Aorta (tissue), 5 donors: ENCODE results near the gene LASP1. TPM values are rescaled to one million over a fixed set of nuclear protein-coding genes. Genes with fewer than 3 reads are reported as not detected.
A peak's percentile ranks its signal among the peaks of the same experiment; 100 is the strongest.

ENCODE experiments used
- ATAC-seq: fragments of 200-7000 bp; cut with Tn5 transposase; one replicate; pipeline ENCODE4 v1.9.1; 2022; ENCODE audit warnings: moderate library complexity; ENCODE audit not compliant: low FRiP score
- DNase-seq, 2 donors: peaks; one replicate each; pipeline ENCODE4 v3.0.0-alpha.2; 2020
- H3K27ac ChIP-seq, 2 donors: one replicate each; pipeline ENCODE4 v1.5.1; 2013; ENCODE audit warnings: low read length in 2 of 2, mild to moderate bottlenecking in 2 of 2, moderate library complexity in 2 of 2, control low read depth in 1 of 2, inconsistent platforms in 1 of 2, low read depth in 1 of 2
- H3K27me3 ChIP-seq, 2 donors: one replicate each; pipeline ENCODE4 v1.6.1; 2013; ENCODE audit warnings: control low read depth in 1 of 2, low read length in 1 of 2, mild to moderate bottlenecking in 1 of 2, moderate library complexity in 1 of 2; ENCODE audit not compliant: insufficient read depth in 2 of 2, control insufficient read depth in 1 of 2
- H3K36me3 ChIP-seq, 2 donors: one replicate each; pipeline ENCODE4 v1.6.1; 2013; ENCODE audit warnings: control low read depth in 1 of 2, low read length in 1 of 2, mild to moderate bottlenecking in 1 of 2; ENCODE audit not compliant: insufficient read depth in 2 of 2, control insufficient read depth in 1 of 2
- H3K4me1 ChIP-seq, 2 donors: one replicate each; pipeline ENCODE4 v1.6.1; 2013; ENCODE audit warnings: low read length in 2 of 2, control low read depth in 1 of 2, mild to moderate bottlenecking in 1 of 2, moderate library complexity in 1 of 2; ENCODE audit not compliant: insufficient read depth in 2 of 2, control insufficient read depth in 1 of 2
- H3K4me3 ChIP-seq, 2 donors: one replicate each; pipeline ENCODE4 v1.5.1; 2013; ENCODE audit warnings: low read length in 2 of 2, control low read depth in 1 of 2, mild to moderate bottlenecking in 1 of 2
- H3K9me3 ChIP-seq: one replicate; pipeline ENCODE4 v1.6.1; 2013; ENCODE audit warnings: mild to moderate bottlenecking, low read length; ENCODE audit not compliant: control insufficient read depth
- WGBS, 2 donors: extraction: QIAGEN DNeasy Blood & Tissue Kit; methylation state at CpG; one replicate each; pipeline ENCODE4 v1.1.7; 2013; 5-methylcytosine and 5-hydroxymethylcytosine counted together
- intact Hi-C, 2 donors: fragments of 100-400 bp; cut with DNase I; formaldehyde crosslinking; loops; one replicate each; pipeline versions ENCODE4 v1.14.2 to v1.15.0; 2022
- polyA plus RNA-seq, 2 donors: library from polyadenylated mRNA; stranded (reverse); fragments of 200-250 nt; gene quantifications; one replicate each; pipeline ENCODE4 v1.2.3, GENCODE V29; 2013
- total RNA-seq, 2 donors: library from RNA; stranded (reverse); fragmentation: NEBNext Ultra II Directional; extraction: Animal tissue kit (Norgen Biotek cat#: 25700); gene quantifications; one replicate each; pipeline ENCODE4 v1.2.1, GENCODE V29; 2021
- donor health status: healthy with polysubstance abuse.
- donor health status: Bipolar disorder and iron deficiency.
- donor health status: DM: no; HTN: no; CAD: no.
- donor health status: DM: no; HTN: no; CAD: no.
- donor health status: DM: yes; HTN: yes; CAD: no.

Gene LASP1
- total and polyA plus RNA-seq, 4 donors, result 68.5 to 169 (median 107) TPM

GRCh38 chr17:38914741-38915638 is 45.1 kb downstream of the LASP1 start:
- DNase-seq (peak; percentile 38 to 58), ATAC-seq (no peak)
- no peak overlapping the region for H3K4me3 ChIP-seq
- WGBS, 2 donors, result 71 to 77% methylated on average over 20 of the region's 20 CpGs
- intact Hi-C loops, result loop anchor here in 1 of 2 donors (5.0 kb wide), 1 partner anchor 38 kb away; no protein-coding TSS in a partner anchor
- H3K27me3 ChIP-seq, result no peaks in the 10 kb centered on the region
- no peak overlapping the region for H3K27ac ChIP-seq
- no peaks in the 10 kb centered on the region for H3K4me1 ChIP-seq
- H3K36me3 ChIP-seq, result peaks cover 0 to 6% of the 10 kb centered on the region in 2 donors
- H3K9me3 ChIP-seq, result no peaks in the 10 kb centered on the region

DNA sequence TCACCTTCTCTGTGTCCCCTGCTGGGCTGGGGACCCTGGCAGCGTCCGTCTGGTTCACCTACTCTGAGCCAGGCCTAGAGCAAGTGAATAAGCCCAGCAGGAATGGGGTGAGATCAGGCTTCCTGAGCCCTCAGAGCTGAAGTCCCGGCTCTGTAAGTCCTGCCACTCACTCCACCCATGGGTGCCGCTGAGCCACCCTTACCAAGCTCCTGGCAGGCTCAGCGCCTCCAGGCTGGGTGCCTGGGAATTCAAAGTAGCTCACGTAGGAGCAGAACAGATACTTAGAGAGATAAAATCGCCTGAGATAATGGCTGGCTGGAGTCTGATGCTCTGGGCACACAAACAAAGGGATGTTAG is 45.8 kb downstream of the LASP1 start:
- no peaks in the 10 kb centered on the region for H3K4me1 ChIP-seq

DNA sequence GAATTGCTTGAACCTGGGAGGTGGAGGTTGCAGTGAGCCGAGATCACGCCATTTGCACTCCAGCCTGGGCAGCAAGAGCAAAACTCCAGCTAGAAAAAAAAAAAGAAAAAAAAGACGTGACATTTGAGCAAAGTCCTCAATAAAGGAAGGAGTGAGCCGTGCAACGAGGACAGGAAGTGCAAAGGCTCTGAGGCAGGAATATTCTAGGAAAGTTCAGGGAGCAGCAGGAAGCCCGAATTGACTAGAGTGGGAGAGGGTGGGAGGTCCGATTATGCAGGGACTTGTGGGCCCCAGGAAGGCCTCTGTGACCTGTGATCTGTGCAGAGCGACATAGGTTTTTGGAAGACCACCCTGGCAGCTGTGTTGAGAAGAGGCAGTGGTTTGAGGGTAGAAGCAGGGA is 46.9 kb downstream of the LASP1 start:
- intact Hi-C loops, result loop anchor here in 1 of 2 donors (5.0 kb wide), 1 partner anchor 39 kb away; no protein-coding TSS in a partner anchor
- H3K4me3 ChIP-seq, result no peak overlapping the region
- H3K27me3 ChIP-seq, result no peaks in the 10 kb centered on the region
- no peaks in the 10 kb centered on the region for H3K9me3 ChIP-seq
- WGBS, 2 donors, result 68 to 73% methylated on average over 8 of the region's 8 CpGs
- no peaks in the 10 kb centered on the region for H3K4me1 ChIP-seq
- ATAC-seq, result no peak
- no peak for DNase-seq
- no peak overlapping the region for H3K27ac ChIP-seq
- H3K36me3 ChIP-seq, result peaks cover 0 to 6% of the 10 kb centered on the region in 2 donors

More for the DNA sequence above, 45.8 kb downstream of the LASP1 start:
- ATAC-seq, result no peak
- WGBS, 2 donors, result 62 to 69% methylated on average over 7 of the region's 7 CpGs
- Histone ChIP-seq H3K27ac (no peak overlapping the region), H3K9me3 (no peaks in the 10 kb centered on the region), H3K36me3 (peaks cover 0 to 6% of the 10 kb centered on the region in 2 donors), H3K27me3 (no peaks in the 10 kb centered on the region), H3K4me3 (no peak overlapping the region)
- DNase-seq, result peak in 1 of 2 donors; percentile 27
- intact Hi-C loops, result loop anchor here in 1 of 2 donors (5.0 kb wide), 1 partner anchor 38 kb away; no protein-coding TSS in a partner anchor

DNA sequence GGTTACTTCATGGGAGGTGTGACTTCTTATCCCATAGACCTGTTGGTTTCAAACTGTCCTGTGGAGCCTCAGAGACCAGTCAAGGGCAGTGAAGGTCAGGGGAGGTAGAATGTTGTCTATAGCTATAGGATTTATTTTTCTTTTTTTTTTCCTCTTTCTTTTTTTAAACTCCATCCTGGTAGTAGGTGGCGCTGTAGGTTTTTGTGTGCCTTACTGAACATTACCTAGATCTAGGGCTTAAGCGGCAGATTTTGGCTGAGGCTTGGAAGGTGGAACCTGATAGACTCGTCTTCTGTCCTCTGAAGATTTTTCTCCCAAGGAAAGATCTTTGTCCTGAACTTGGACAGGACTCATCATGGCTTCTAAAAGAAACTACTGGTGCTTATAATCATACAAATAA is 47.4 kb downstream of the LASP1 start:
- DNase-seq, result no peak
- no peaks in the 10 kb centered on the region for H3K9me3 ChIP-seq
- H3K27me3 ChIP-seq, result no peaks in the 10 kb centered on the region
- ATAC-seq, result no peak
- peaks cover 0 to 6% of the 10 kb centered on the region in 2 donors for H3K36me3 ChIP-seq
- H3K4me3 ChIP-seq, result no peak overlapping the region
- intact Hi-C loops, result loop anchor here in 1 of 2 donors (5.0 kb wide), 1 partner anchor 40 kb away; no protein-coding TSS in a partner anchor
- H3K4me1 ChIP-seq, result no peaks in the 10 kb centered on the region
- 82 to 84% methylated on average over 3 of the region's 3 CpGs for WGBS, 2 donors
- no peak overlapping the region for H3K27ac ChIP-seq

- peak in 1 of 2 donors; percentile 77 for DNase-seq
- H3K9me3 ChIP-seq, result no peaks in the 10 kb centered on the region
- ATAC-seq, result no peak
- intact Hi-C loops, result loop anchor here in 1 of 2 donors (5.0 kb wide), 1 partner anchor 41 kb away; no protein-coding TSS in a partner anchor
- no peaks in the 10 kb centered on the region for H3K4me1 ChIP-seq
- H3K27ac ChIP-seq, result no peak overlapping the region
- H3K27me3 ChIP-seq, result no peaks in the 10 kb centered on the region
- peaks cover 0 to 6% of the 10 kb centered on the region in 2 donors for H3K36me3 ChIP-seq
- 67 to 73% methylated on average over 37 of the region's 37 CpGs for WGBS, 2 donors
- H3K4me3 ChIP-seq, result no peak overlapping the region
Observed at GRCh38 chr17:38918129-38918913, 48.5 kb downstream of the LASP1 start.

GRCh38 chr17:38918916-38919315 is 49.1 kb downstream of the LASP1 start:
- no peak for ATAC-seq
- intact Hi-C loops, result loop anchor here in 1 of 2 donors (5.0 kb wide), 1 partner anchor 42 kb away; no protein-coding TSS in a partner anchor
- H3K27ac ChIP-seq, result no peak overlapping the region

GRCh38 chr17:38919316-38920078 is 49.6 kb downstream of the LASP1 start:
- intact Hi-C loops, result loop anchor here in 1 of 2 donors (5.0 kb wide), 1 partner anchor 42 kb away; no protein-coding TSS in a partner anchor
- H3K27ac ChIP-seq, result peak overlapping the region in 1 of 2 donors; percentile 52
- no peaks in the 10 kb centered on the region for H3K4me1 ChIP-seq

More at GRCh38 chr17:38918916-38919315, 49.1 kb downstream of the LASP1 start:
- DNase-seq, result no peak
- Histone ChIP-seq H3K9me3 (no peaks in the 10 kb centered on the region), H3K27me3 (no peaks in the 10 kb centered on the region), H3K4me3 (no peak overlapping the region), H3K4me1 (no peaks in the 10 kb centered on the region), H3K36me3 (peaks cover 0 to 6% of the 10 kb centered on the region in 2 donors)
- 76 to 80% methylated on average over 5 of the region's 5 CpGs for WGBS, 2 donors

More at GRCh38 chr17:38919316-38920078, 49.6 kb downstream of the LASP1 start:
- ATAC-seq, result no peak
- WGBS, 2 donors, result 84 to 85% methylated on average over 16 of the region's 16 CpGs
- no peaks in the 10 kb centered on the region for H3K9me3 ChIP-seq
- peak in 1 of 2 donors; percentile 65 for DNase-seq
- H3K36me3 ChIP-seq, result peaks cover 0 to 2% of the 10 kb centered on the region in 2 donors
- no peaks in the 10 kb centered on the region for H3K27me3 ChIP-seq
- no peak overlapping the region for H3K4me3 ChIP-seq
